ENCODE measurements around the gene FBL. TPM values are rescaled to one million over a fixed set of nuclear protein-coding genes. Genes with fewer than 3 reads are reported as not detected.

The FBL gene
- total and polyA plus RNA-seq, 10 donors = 126 to 403 (median 181) TPM

- 33 to 43% (median 40%) methylated on average over 2 of the region's 2 CpGs for WGBS, 5 donors
- no peak for DNase-seq
- Histone ChIP-seq H3K9me3 (no peaks in the 10 kb centered on the region), H3K27ac (no peak overlapping the region), H3K27me3 (replicated peaks in 1 of 7) (peaks cover 0 to 10% (median 0%) of the 10 kb centered on the region in 7 donors), H3K4me1 (peaks cover 0 to 18% (median 4%) of the 10 kb centered on the region in 6 donors), H3K36me3 (no peaks in the 10 kb centered on the region), H3K4me3 (no peak overlapping the region)
- intact Hi-C loops (cut with DNase I; ENCODE audit: low total_unique reads) = loop anchor here (10.0 kb wide), 1 partner anchor 49 kb away; the partner anchor contains the start of gene FBL
- no peak for TF ChIP-seq CTCF (IDR thresholded peaks at IDR 0.05 in 8 of 11, conservative IDR thresholded peaks at IDR 0.05 in 3 of 11)
- TF ChIP-seq POLR2AphosphoS5 (IDR thresholded peaks at IDR 0.05) = no peak
- no peak for TF ChIP-seq POLR2A (IDR thresholded peaks at IDR 0.05)
These were observed 50.1 kb downstream of the FBL start for GRCh38 chr19:39796000-39796498.

- DNase-seq = no peak
- intact Hi-C loops (cut with DNase I; ENCODE audit: low total_unique reads) = loop anchor here (10.0 kb wide), 1 partner anchor 50 kb away; the partner anchor contains the start of gene FBL
- Histone ChIP-seq H3K4me1 (peaks cover 0 to 18% (median 4%) of the 10 kb centered on the region in 6 donors), H3K36me3 (no peaks in the 10 kb centered on the region), H3K27ac (no peak overlapping the region), H3K4me3 (no peak overlapping the region), H3K9me3 (no peaks in the 10 kb centered on the region), H3K27me3 (replicated peaks in 1 of 7) (peaks cover 0 to 10% (median 0%) of the 10 kb centered on the region in 7 donors)
- 30 to 42% (median 41%) methylated on average over 5 of the region's 5 CpGs for WGBS, 5 donors
- TF ChIP-seq POLR2A (IDR thresholded peaks at IDR 0.05) = no peak
- no peak for TF ChIP-seq POLR2AphosphoS5 (IDR thresholded peaks at IDR 0.05)
- TF ChIP-seq CTCF (IDR thresholded peaks at IDR 0.05 in 8 of 11, conservative IDR thresholded peaks at IDR 0.05 in 3 of 11) = no peak
These were observed 51.2 kb downstream of the FBL start for GRCh38 chr19:39795001-39795400.

- 0 to 1% (median 1%) methylated on average over 16 to 17 of the region's 17 CpGs for WGBS, 5 donors
- Histone ChIP-seq H3K27ac (no peak overlapping the region), H3K4me3 (peak overlapping the region; percentile 27 to 71 (median 39)), H3K27me3 (replicated peaks in 1 of 7) (peaks cover 0 to 16% (median 0%) of the 10 kb centered on the region in 7 donors), H3K9me3 (peaks cover 3 to 18% (median 15%) of the 10 kb centered on the region in 8 donors), H3K4me1 (peaks cover 0 to 18% (median 4%) of the 10 kb centered on the region in 6 donors), H3K36me3 (no peaks in the 10 kb centered on the region)
- DNase-seq = peak; percentile 91
- intact Hi-C loops (cut with DNase I; ENCODE audit: low total_unique reads) = loop anchor here (10.0 kb wide), 1 partner anchor 52 kb away; the partner anchor contains the start of gene FBL
- TF ChIP-seq POLR2AphosphoS5 (IDR thresholded peaks at IDR 0.05) (peak in 2 of 3 donors; percentile 31 to 40), POLR2A (IDR thresholded peaks at IDR 0.05) (no peak), CTCF (IDR thresholded peaks at IDR 0.05 in 8 of 11, conservative IDR thresholded peaks at IDR 0.05 in 3 of 11) (peak; percentile 49 to 90 (median 89))
These were observed 53.1 kb downstream of the FBL start for GRCh38 chr19:39792999-39793546.

- Histone ChIP-seq H3K4me1 (peaks cover 0 to 5% (median under 1%) of the 10 kb centered on the region in 6 donors), H3K36me3 (no peaks in the 10 kb centered on the region), H3K4me3 (no peak overlapping the region), H3K27me3 (replicated peaks in 1 of 7) (peaks cover 0 to 41% (median 5%) of the 10 kb centered on the region in 7 donors), H3K27ac (no peak overlapping the region), H3K9me3 (peaks cover 3 to 33% (median 28%) of the 10 kb centered on the region in 8 donors)
- intact Hi-C loops (cut with DNase I; ENCODE audit: low total_unique reads) = no loop called here
- TF ChIP-seq POLR2A (IDR thresholded peaks at IDR 0.05) (no peak), POLR2AphosphoS5 (IDR thresholded peaks at IDR 0.05) (no peak), CTCF (IDR thresholded peaks at IDR 0.05 in 8 of 11, conservative IDR thresholded peaks at IDR 0.05 in 3 of 11) (no peak)
- DNase-seq = no peak
These were observed 57.9 kb downstream of the FBL start for GRCh38 chr19:39788244-39788643.
